ENCODE data around the gene SYNE1. TPM values are rescaled to one million over a fixed set of nuclear protein-coding genes. Genes with fewer than 3 reads are reported as not detected.

SYNE1 gene
- total RNA-seq, 4 donors from 2014 or later: 29.1 to 51.5 (median 45.6) TPM

- no peak overlapping the region for H3K4me3 ChIP-seq
- H3K9me3 ChIP-seq: no peaks in the 10 kb centered on the region
- no peaks in the 10 kb centered on the region for H3K36me3 ChIP-seq
- in situ Hi-C loops (cut with MboI; ENCODE audit: low sequenced_read_pairs in 4 of 4): no loop called here
- no peak for TF ChIP-seq CTCF (IDR thresholded peaks at IDR 0.05 in 4 of 5, conservative IDR thresholded peaks at IDR 0.05 in 1 of 5)
- TF ChIP-seq POLR2A (IDR thresholded peaks at IDR 0.05): no peak
- intact Hi-C loops (cut with DNase I; ENCODE audit: low total_unique reads): no loop called here
- H3K4me1 ChIP-seq: no peaks in the 10 kb centered on the region
- ATAC-seq: no peak
- H3K27me3 ChIP-seq: no peaks in the 10 kb centered on the region
- H3K27ac ChIP-seq: no peak overlapping the region
- DNase-seq: no peak
Measured at GRCh38 chr6:152458648-152459644, 178.2 kb downstream of the SYNE1 start.

- Histone ChIP-seq H3K27me3 (no peaks in the 10 kb centered on the region), H3K9me3 (no peaks in the 10 kb centered on the region), H3K27ac (no peak overlapping the region), H3K4me1 (no peaks in the 10 kb centered on the region), H3K4me3 (no peak overlapping the region), H3K36me3 (no peaks in the 10 kb centered on the region)
- ATAC-seq (no peak), DNase-seq (no peak)
- no peak for TF ChIP-seq CTCF (IDR thresholded peaks at IDR 0.05 in 4 of 5, conservative IDR thresholded peaks at IDR 0.05 in 1 of 5)
- no peak for TF ChIP-seq POLR2A (IDR thresholded peaks at IDR 0.05)
- intact Hi-C loops (cut with DNase I; ENCODE audit: low total_unique reads) (no loop called here), in situ Hi-C loops (cut with MboI; ENCODE audit: low sequenced_read_pairs in 4 of 4) (no loop called here)
Measured at GRCh38 chr6:152457949-152458624, 179.1 kb downstream of the SYNE1 start.

DNA sequence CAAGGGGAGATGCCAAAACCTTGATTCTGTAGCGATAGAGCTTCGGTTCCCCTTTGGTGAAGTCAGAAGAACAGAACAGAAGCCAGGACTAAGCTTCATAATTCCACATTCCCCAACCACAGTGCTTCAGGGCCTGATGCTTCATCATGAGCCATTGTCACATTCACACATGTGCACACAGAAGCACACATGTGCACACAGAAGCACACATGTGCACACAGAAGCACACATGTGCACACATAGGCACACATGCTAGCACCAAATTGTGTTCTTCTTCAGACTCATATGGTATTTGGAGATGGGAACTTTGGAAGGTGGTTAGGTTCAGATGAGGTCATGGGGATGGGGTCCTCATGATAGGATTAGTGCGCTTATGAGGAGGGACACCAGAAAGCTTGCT, 183.2 kb downstream of the SYNE1 start:
- H3K4me1 ChIP-seq: no peaks in the 10 kb centered on the region
- ATAC-seq (no peak), DNase-seq (no peak)
- no peaks in the 10 kb centered on the region for H3K36me3 ChIP-seq
- no peak overlapping the region for H3K4me3 ChIP-seq
- intact Hi-C loops (cut with DNase I; ENCODE audit: low total_unique reads): no loop called here
- TF ChIP-seq CTCF (IDR thresholded peaks at IDR 0.05 in 4 of 5, conservative IDR thresholded peaks at IDR 0.05 in 1 of 5) (no peak), POLR2A (IDR thresholded peaks at IDR 0.05) (no peak)
- in situ Hi-C loops (cut with MboI; ENCODE audit: low sequenced_read_pairs in 4 of 4): no loop called here
- no peaks in the 10 kb centered on the region for H3K27me3 ChIP-seq
- no peak overlapping the region for H3K27ac ChIP-seq
- H3K9me3 ChIP-seq: no peaks in the 10 kb centered on the region

DNA sequence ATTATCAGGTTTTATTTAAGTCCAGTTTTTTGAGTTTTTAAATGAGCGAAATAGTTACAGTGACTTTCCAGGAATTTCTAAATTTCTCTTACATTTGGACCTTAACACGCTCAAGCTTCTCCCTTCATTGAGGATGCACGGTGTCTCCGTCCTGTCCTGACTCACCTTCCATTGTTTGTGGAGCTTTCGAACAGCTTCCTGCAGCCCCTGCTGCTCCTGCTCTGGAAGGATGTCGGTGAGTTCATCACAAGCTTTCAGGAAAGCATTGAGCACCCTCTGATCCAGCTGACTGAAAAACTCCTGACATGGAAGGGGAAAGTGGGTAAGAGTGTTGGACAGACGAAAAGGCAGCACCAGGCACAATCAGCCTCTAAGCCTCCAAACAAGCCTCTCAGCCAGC, 183.7 kb downstream of the SYNE1 start:
- in situ Hi-C loops (cut with MboI; ENCODE audit: low sequenced_read_pairs in 4 of 4): no loop called here
- no peak overlapping the region for H3K4me3 ChIP-seq
- no peaks in the 10 kb centered on the region for H3K36me3 ChIP-seq
- H3K4me1 ChIP-seq: no peaks in the 10 kb centered on the region
- DNase-seq: no peak
- H3K9me3 ChIP-seq: no peaks in the 10 kb centered on the region
- no peak overlapping the region for H3K27ac ChIP-seq
- TF ChIP-seq CTCF (IDR thresholded peaks at IDR 0.05 in 4 of 5, conservative IDR thresholded peaks at IDR 0.05 in 1 of 5) (no peak), POLR2A (IDR thresholded peaks at IDR 0.05) (no peak)
- no peak for ATAC-seq
- intact Hi-C loops (cut with DNase I; ENCODE audit: low total_unique reads): no loop called here
- no peaks in the 10 kb centered on the region for H3K27me3 ChIP-seq
